GM19468 (cell line): ENCODE measurements around the gene INMT.

Source experiments
- ATAC-seq: cut with Tn5 transposase; IDR thresholded peaks from one replicate; pipeline ENCODE4 v1.9.1; 2021; ENCODE audit warnings: mild to moderate bottlenecking, moderate library complexity, moderate number of reproducible peaks; ENCODE audit not compliant: unreplicated experiment; ENCODE audit errors: extremely low read depth

The INMT gene

GRCh38 chr7:30750010-30750409, 1.9 kb upstream of the INMT start:
- no peak for ATAC-seq

GRCh38 chr7:30750683-30751650, 968 bp upstream of the INMT start:
- ATAC-seq = no peak

- no peak for ATAC-seq
Observed at GRCh38 chr7:30752484-30752883, 549 bp downstream of the INMT start.

- no peak for ATAC-seq
Observed at GRCh38 chr7:30752979-30753378, 1.0 kb downstream of the INMT start.

- no peak for ATAC-seq
Observed at GRCh38 chr7:30754315-30754877, 2.5 kb downstream of the INMT start.

- no peak for ATAC-seq
Observed at GRCh38 chr7:30755384-30756154, 3.6 kb downstream of the INMT start.

GRCh38 chr7:30757342-30757692, 5.4 kb downstream of the INMT start:
- no peak for ATAC-seq

GRCh38 chr7:30760514-30761213, 8.7 kb downstream of the INMT start:
- no peak for ATAC-seq

GRCh38 chr7:30761214-30762156, 9.6 kb downstream of the INMT start:
- ATAC-seq = no peak

- peak; percentile 48 for ATAC-seq
Observed at GRCh38 chr7:30764030-30764975, 12.4 kb downstream of the INMT start.

GRCh38 chr7:30765408-30765807, 13.5 kb downstream of the INMT start:
- no peak for ATAC-seq

GRCh38 chr7:30770845-30771173, 18.9 kb downstream of the INMT start:
- no peak for ATAC-seq

GRCh38 chr7:30771174-30771879, 19.4 kb downstream of the INMT start, which contains the start of gene MINDY4:
TSS of gene MINDY4 (plus strand) at chr7:30771417. CDS start at chr7:30771494, 77 bp downstream.
- ATAC-seq = peak; percentile 44

GRCh38 chr7:30771880-30772425, 20.0 kb downstream of the INMT start:
- ATAC-seq = no peak

GRCh38 chr7:30772984-30773383, 21.0 kb downstream of the INMT start:
- ATAC-seq = no peak

GRCh38 chr7:30775992-30776391, 24.1 kb downstream of the INMT start:
- ATAC-seq = no peak

- ATAC-seq = no peak
Observed at GRCh38 chr7:30776971-30777370, 25.0 kb downstream of the INMT start.
